ENCODE results near the gene CCL3. TPM values are rescaled to one million over a fixed set of nuclear protein-coding genes. Genes with fewer than 3 reads are reported as not detected.

CCL3 gene
- total and polyA plus RNA-seq, 4 donors, result 0.92 to 5.6 (median 1.8) TPM

DNA sequence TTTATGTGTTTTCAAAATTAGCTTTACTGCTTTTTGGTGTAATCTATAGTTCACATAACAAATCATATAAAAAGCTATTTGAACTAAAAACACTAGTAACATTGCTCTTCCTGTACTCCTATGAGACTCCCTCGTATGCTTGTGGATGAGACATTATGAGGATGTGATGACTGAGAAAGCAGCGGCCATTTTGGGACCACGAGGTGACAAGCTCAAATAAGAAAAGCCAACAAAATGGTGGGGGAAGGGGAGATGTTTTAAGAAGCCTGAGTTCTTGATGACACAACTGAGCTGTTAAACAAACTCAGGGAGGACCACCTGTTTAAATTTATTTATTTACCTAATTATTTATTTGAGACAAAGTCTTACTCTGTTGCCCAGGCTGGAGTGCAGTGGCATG is 21.4 kb downstream of the CCL3 start:
- no peak for DNase-seq (ENCODE audit: low spot score)
- H3K27me3 ChIP-seq (ENCODE audit: control insufficient read depth in 4 of 4, insufficient read depth in 4 of 4, low read length in 3 of 4), result no peaks in the 10 kb centered on the region
- H3K36me3 ChIP-seq (ENCODE audit: control insufficient read depth in 4 of 4, insufficient read depth in 3 of 4, low read depth in 1 of 4, low read length in 3 of 4), result no peaks in the 10 kb centered on the region
- TF ChIP-seq GABPA (IDR thresholded peaks at IDR 0.05 in 1 of 2, conservative IDR thresholded peaks at IDR 0.05 in 1 of 2) (no peak), RAD21 (IDR thresholded peaks at IDR 0.05) (no peak), YY1 (IDR thresholded peaks at IDR 0.05) (no peak), NR2F2 (IDR thresholded peaks at IDR 0.05) (no peak), HNF4A (conservative IDR thresholded peaks at IDR 0.05) (no peak), FOXA1 (IDR thresholded peaks at IDR 0.05) (no peak), SP1 (IDR thresholded peaks at IDR 0.05) (no peak), RXRA (IDR thresholded peaks at IDR 0.05) (no peak), TAF1 (conservative IDR thresholded peaks at IDR 0.05) (no peak), EGR1 (IDR thresholded peaks at IDR 0.05; ENCODE audit: low read depth in 2 of 2) (no peak), JUND (IDR thresholded peaks at IDR 0.05) (no peak), HNF4G (IDR thresholded peaks at IDR 0.05) (no peak), FOXA2 (IDR thresholded peaks at IDR 0.05) (no peak)
- TF ChIP-seq, protein P1, sequence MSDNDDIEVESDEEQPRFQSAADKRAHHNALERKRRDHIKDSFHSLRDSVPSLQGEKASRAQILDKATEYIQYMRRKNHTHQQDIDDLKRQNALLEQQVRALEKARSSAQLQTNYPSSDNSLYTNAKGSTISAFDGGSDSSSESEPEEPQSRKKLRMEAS (IDR thresholded peaks at IDR 0.05), result no peak
- TF ChIP-seq, protein P2, sequence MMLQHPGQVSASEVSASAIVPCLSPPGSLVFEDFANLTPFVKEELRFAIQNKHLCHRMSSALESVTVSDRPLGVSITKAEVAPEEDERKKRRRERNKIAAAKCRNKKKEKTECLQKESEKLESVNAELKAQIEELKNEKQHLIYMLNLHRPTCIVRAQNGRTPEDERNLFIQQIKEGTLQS (IDR thresholded peaks at IDR 0.05), result no peak
- TF ChIP-seq, protein P3, sequence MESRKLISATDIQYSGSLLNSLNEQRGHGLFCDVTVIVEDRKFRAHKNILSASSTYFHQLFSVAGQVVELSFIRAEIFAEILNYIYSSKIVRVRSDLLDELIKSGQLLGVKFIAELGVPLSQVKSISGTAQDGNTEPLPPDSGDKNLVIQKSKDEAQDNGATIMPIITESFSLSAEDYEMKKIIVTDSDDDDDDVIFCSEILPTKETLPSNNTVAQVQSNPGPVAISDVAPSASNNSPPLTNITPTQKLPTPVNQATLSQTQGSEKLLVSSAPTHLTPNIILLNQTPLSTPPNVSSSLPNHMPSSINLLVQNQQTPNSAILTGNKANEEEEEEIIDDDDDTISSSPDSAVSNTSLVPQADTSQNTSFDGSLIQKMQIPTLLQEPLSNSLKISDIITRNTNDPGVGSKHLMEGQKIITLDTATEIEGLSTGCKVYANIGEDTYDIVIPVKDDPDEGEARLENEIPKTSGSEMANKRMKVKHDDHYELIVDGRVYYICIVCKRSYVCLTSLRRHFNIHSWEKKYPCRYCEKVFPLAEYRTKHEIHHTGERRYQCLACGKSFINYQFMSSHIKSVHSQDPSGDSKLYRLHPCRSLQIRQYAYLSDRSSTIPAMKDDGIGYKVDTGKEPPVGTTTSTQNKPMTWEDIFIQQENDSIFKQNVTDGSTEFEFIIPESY (IDR thresholded peaks at IDR 0.05), result no peak
- TF ChIP-seq, protein P4, sequence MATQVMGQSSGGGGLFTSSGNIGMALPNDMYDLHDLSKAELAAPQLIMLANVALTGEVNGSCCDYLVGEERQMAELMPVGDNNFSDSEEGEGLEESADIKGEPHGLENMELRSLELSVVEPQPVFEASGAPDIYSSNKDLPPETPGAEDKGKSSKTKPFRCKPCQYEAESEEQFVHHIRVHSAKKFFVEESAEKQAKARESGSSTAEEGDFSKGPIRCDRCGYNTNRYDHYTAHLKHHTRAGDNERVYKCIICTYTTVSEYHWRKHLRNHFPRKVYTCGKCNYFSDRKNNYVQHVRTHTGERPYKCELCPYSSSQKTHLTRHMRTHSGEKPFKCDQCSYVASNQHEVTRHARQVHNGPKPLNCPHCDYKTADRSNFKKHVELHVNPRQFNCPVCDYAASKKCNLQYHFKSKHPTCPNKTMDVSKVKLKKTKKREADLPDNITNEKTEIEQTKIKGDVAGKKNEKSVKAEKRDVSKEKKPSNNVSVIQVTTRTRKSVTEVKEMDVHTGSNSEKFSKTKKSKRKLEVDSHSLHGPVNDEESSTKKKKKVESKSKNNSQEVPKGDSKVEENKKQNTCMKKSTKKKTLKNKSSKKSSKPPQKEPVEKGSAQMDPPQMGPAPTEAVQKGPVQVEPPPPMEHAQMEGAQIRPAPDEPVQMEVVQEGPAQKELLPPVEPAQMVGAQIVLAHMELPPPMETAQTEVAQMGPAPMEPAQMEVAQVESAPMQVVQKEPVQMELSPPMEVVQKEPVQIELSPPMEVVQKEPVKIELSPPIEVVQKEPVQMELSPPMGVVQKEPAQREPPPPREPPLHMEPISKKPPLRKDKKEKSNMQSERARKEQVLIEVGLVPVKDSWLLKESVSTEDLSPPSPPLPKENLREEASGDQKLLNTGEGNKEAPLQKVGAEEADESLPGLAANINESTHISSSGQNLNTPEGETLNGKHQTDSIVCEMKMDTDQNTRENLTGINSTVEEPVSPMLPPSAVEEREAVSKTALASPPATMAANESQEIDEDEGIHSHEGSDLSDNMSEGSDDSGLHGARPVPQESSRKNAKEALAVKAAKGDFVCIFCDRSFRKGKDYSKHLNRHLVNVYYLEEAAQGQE (IDR thresholded peaks at IDR 0.05), result no peak
- TF ChIP-seq, protein P5, sequence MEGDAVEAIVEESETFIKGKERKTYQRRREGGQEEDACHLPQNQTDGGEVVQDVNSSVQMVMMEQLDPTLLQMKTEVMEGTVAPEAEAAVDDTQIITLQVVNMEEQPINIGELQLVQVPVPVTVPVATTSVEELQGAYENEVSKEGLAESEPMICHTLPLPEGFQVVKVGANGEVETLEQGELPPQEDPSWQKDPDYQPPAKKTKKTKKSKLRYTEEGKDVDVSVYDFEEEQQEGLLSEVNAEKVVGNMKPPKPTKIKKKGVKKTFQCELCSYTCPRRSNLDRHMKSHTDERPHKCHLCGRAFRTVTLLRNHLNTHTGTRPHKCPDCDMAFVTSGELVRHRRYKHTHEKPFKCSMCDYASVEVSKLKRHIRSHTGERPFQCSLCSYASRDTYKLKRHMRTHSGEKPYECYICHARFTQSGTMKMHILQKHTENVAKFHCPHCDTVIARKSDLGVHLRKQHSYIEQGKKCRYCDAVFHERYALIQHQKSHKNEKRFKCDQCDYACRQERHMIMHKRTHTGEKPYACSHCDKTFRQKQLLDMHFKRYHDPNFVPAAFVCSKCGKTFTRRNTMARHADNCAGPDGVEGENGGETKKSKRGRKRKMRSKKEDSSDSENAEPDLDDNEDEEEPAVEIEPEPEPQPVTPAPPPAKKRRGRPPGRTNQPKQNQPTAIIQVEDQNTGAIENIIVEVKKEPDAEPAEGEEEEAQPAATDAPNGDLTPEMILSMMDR (IDR thresholded peaks at IDR 0.05; ENCODE audit: low read depth, low read length, missing input control), result no peak
- no peak overlapping the region for H3K4me3 ChIP-seq (ENCODE audit: low read depth in 1 of 3, low read length in 3 of 3)
- H3K27ac ChIP-seq (ENCODE audit: low read depth in 1 of 2, low read length in 2 of 2), result no peak overlapping the region
- H3K9ac ChIP-seq (ENCODE audit: low read depth in 1 of 2, low read length in 2 of 2), result no peak overlapping the region
- WGBS, result 87% methylated on average over 3 of the region's 3 CpGs
- peaks cover 0 to 5% (median 2%) of the 10 kb centered on the region in 4 donors for H3K4me1 ChIP-seq (ENCODE audit: control insufficient read depth in 4 of 4, insufficient read depth in 4 of 4, low read length in 3 of 4)
- no peaks in the 10 kb centered on the region for H3K9me3 ChIP-seq (ENCODE audit: control insufficient read depth in 4 of 4, low read length in 3 of 4)

Data from liver (tissue), 9 donors.